Measurements from ENCODE around the gene SH3RF3.

SH3RF3 gene

DNA sequence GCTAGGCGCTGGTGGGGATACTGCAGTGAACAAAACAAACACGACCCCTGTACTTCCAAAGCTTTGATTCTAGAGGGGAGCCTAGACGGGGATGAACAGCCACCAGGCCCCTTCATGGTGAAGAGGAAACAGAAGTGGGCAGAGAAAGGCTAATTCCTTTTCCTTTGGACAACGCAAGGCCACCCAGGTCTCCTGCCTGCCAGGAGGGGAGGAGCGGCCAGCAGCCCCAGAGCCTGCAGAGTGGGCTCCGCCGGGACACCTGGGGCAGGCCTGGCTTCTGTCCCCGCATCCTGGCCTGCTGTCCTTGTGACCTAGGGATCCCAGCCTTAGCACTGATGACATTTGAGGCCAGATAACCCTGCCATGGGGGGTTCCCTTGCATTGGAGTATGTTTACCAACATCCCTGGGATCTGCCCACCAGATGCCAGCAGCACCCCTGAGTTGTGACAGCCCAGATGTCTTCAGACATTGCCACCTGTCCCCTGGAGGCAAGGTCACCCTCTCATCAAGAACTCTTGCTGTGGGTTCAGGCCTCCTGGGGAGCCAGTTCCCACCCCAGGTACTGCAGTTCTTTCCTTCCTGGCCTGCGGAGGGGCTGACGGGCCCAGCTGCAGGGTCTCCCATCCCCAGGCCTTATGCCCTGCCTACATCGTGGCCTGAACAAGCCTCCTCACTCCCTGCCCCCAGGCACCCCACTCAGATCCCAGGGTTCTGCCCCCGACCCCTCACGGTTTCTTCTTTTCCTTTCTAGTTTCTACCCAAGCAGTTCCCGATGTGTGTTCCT lies 359.1 kb downstream of the SH3RF3 start:
- WGBS, result 92% methylated on average over 14 of the region's 14 CpGs
- peak overlapping the region in 1 of 2 experiments; percentile 37 for H3K14ac ChIP-seq (ENCODE audit: low read length in 2 of 2)
- H3K27ac ChIP-seq (ENCODE audit: low read length, poor library complexity, severe bottlenecking), result peak overlapping the region; percentile 97
- peak overlapping the region; percentile 71 for H4K91ac ChIP-seq (ENCODE audit: low read length)
- peak overlapping the region; percentile 93 for H2BK5ac ChIP-seq (ENCODE audit: low read depth, low read length, poor library complexity, severe bottlenecking)
- H2BK120ac ChIP-seq (ENCODE audit: low read depth, low read length), result peak overlapping the region; percentile 65
- peak overlapping the region; percentile 23 to 63 for H3K18ac ChIP-seq (ENCODE audit: low read depth in 1 of 2, low read length in 2 of 2)
- H3K4me2 ChIP-seq (ENCODE audit: low read length, poor library complexity, severe bottlenecking), result no peak overlapping the region
- peak overlapping the region; percentile 41 to 47 for H3K4ac ChIP-seq (ENCODE audit: low read depth in 1 of 2, low read length in 2 of 2)
- no peak overlapping the region for H2AFZ ChIP-seq (ENCODE audit: low read depth, low read length)
- peaks cover 7 to 12% of the 10 kb centered on the region in 2 experiments for H3K36me3 ChIP-seq (ENCODE audit: control insufficient read depth in 1 of 2, insufficient read depth in 2 of 2, low read depth in 1 of 2, low read length in 2 of 2)
- no peaks in the 10 kb centered on the region for H3K79me1 ChIP-seq (replicated peaks; ENCODE audit: low read length, poor library complexity, severe bottlenecking)
- peak overlapping the region; percentile 83 for H2AK5ac ChIP-seq (ENCODE audit: low read length, severe bottlenecking)
- H3K4me3 ChIP-seq (ENCODE audit: insufficient read depth in 1 of 2, low read depth in 1 of 2, low read length in 2 of 2), result no peak overlapping the region
- H4K8ac ChIP-seq (ENCODE audit: low read length), result peak overlapping the region; percentile 29
- no peak overlapping the region for H2BK15ac ChIP-seq (ENCODE audit: low read depth, poor library complexity, severe bottlenecking)
- H3K9me3 ChIP-seq (ENCODE audit: control insufficient read depth, low read length), result no peaks in the 10 kb centered on the region
- H2BK12ac ChIP-seq (ENCODE audit: low read length in 2 of 2), result peak overlapping the region in 1 of 2 experiments; percentile 61
- H3K4me1 ChIP-seq (ENCODE audit: control insufficient read depth, insufficient read depth, low read depth, low read length), result peaks cover 35% of the 10 kb centered on the region
- no peak overlapping the region for H3K9ac ChIP-seq (ENCODE audit: low read length)
- H3K27me3 ChIP-seq (ENCODE audit: control insufficient read depth in 1 of 2, insufficient read depth in 1 of 2, low read length in 2 of 2), result no peaks in the 10 kb centered on the region
- H3K23ac ChIP-seq (ENCODE audit: low read length in 2 of 2), result no peak overlapping the region
- no peak for DNase-seq

DNA sequence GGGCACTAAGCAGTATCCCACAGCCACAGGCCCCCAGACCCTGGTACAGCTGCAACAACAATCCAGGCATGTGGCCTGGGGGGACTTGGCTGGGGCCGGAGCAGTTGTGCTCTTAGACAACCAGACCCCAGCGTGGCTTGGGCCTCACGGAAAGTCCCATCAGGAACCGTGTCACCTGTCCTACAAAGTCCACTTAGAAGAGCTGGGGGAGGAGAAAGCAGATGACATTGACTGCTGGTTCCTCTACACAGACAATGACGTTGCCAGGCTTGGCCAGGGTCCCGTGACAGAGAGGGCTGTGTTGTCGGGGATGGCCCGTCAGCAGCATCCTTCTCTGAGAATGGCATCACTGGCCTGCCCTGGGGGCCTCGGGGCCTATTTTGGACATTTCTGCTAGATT lies 360.3 kb downstream of the SH3RF3 start:
- no peak overlapping the region for H2BK12ac ChIP-seq (ENCODE audit: low read length in 2 of 2)
- H3K14ac ChIP-seq (ENCODE audit: low read length in 2 of 2), result no peak overlapping the region
- no peak for DNase-seq
- H3K9ac ChIP-seq (ENCODE audit: low read length), result no peak overlapping the region
- 98% methylated on average over 9 of the region's 9 CpGs for WGBS
- no peaks in the 10 kb centered on the region for H3K79me1 ChIP-seq (replicated peaks; ENCODE audit: low read length, poor library complexity, severe bottlenecking)
- H3K18ac ChIP-seq (ENCODE audit: low read depth in 1 of 2, low read length in 2 of 2), result no peak overlapping the region
- peaks cover 12% of the 10 kb centered on the region in 2 experiments for H3K36me3 ChIP-seq (ENCODE audit: control insufficient read depth in 1 of 2, insufficient read depth in 2 of 2, low read depth in 1 of 2, low read length in 2 of 2)
- no peak overlapping the region for H3K4me2 ChIP-seq (ENCODE audit: low read length, poor library complexity, severe bottlenecking)
- no peak overlapping the region for H3K4me3 ChIP-seq (ENCODE audit: insufficient read depth in 1 of 2, low read depth in 1 of 2, low read length in 2 of 2)
- H3K4me1 ChIP-seq (ENCODE audit: control insufficient read depth, insufficient read depth, low read depth, low read length), result peaks cover 29% of the 10 kb centered on the region
- peak overlapping the region; percentile 83 for H2AK5ac ChIP-seq (ENCODE audit: low read length, severe bottlenecking)
- H2AFZ ChIP-seq (ENCODE audit: low read depth, low read length), result no peak overlapping the region
- no peaks in the 10 kb centered on the region for H3K27me3 ChIP-seq (ENCODE audit: control insufficient read depth in 1 of 2, insufficient read depth in 1 of 2, low read length in 2 of 2)
- no peak overlapping the region for H3K23ac ChIP-seq (ENCODE audit: low read length in 2 of 2)
- no peak overlapping the region for H3K27ac ChIP-seq (ENCODE audit: low read length, poor library complexity, severe bottlenecking)
- no peak overlapping the region for H2BK5ac ChIP-seq (ENCODE audit: low read depth, low read length, poor library complexity, severe bottlenecking)
- H4K91ac ChIP-seq (ENCODE audit: low read length), result no peak overlapping the region
- no peak overlapping the region for H4K8ac ChIP-seq (ENCODE audit: low read length)
- no peak overlapping the region for H2BK15ac ChIP-seq (ENCODE audit: low read depth, poor library complexity, severe bottlenecking)
- H3K9me3 ChIP-seq (ENCODE audit: control insufficient read depth, low read length), result no peaks in the 10 kb centered on the region
- H2BK120ac ChIP-seq (ENCODE audit: low read depth, low read length), result no peak overlapping the region
- H3K4ac ChIP-seq (ENCODE audit: low read depth in 1 of 2, low read length in 2 of 2), result no peak overlapping the region

DNA sequence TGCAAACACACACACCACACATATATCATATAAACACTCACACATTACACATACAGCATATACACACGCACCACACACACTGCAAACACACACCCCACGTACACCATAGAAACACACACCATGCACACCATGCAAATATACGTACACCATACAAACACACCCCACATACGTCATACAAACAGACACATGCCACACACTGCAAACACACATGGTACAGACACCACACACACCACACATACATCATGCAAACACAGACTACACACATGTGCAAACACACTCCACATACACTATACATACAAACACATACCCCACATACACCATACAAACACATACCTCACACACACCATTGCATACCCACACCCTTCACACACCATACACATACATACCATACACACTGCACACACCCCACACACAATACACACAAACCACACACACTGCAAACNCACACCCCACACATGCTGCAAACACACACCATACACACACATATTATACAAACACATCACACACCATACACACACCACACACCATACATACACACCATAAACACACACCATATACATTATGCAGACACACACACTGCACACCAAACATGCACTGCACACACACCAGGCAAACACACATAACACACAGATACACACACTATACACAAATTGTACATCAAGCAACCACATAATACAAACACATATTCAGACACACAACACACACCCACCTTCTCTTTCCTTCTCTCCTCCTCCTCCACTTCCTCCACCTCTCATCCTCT lies 364.4 kb downstream of the SH3RF3 start:
- Histone ChIP-seq H3K4me1 (ENCODE audit: control insufficient read depth, insufficient read depth, low read depth, low read length) (peaks cover 17% of the 10 kb centered on the region), H4K91ac (ENCODE audit: low read length) (no peak overlapping the region), H3K9ac (ENCODE audit: low read length) (no peak overlapping the region), H3K4me2 (ENCODE audit: low read length, poor library complexity, severe bottlenecking) (no peak overlapping the region), H3K23ac (ENCODE audit: low read length in 2 of 2) (no peak overlapping the region), H3K4me3 (ENCODE audit: insufficient read depth in 1 of 2, low read depth in 1 of 2, low read length in 2 of 2) (no peak overlapping the region), H3K4ac (ENCODE audit: low read depth in 1 of 2, low read length in 2 of 2) (no peak overlapping the region), H4K8ac (ENCODE audit: low read length) (no peak overlapping the region), H3K9me3 (ENCODE audit: control insufficient read depth, low read length) (no peaks in the 10 kb centered on the region), H3K79me1 (replicated peaks; ENCODE audit: low read length, poor library complexity, severe bottlenecking) (no peaks in the 10 kb centered on the region), H3K36me3 (ENCODE audit: control insufficient read depth in 1 of 2, insufficient read depth in 2 of 2, low read depth in 1 of 2, low read length in 2 of 2) (peaks cover 12 to 16% of the 10 kb centered on the region in 2 experiments), H2AFZ (ENCODE audit: low read depth, low read length) (no peak overlapping the region), H3K18ac (ENCODE audit: low read depth in 1 of 2, low read length in 2 of 2) (no peak overlapping the region), H2AK5ac (ENCODE audit: low read length, severe bottlenecking) (no peak overlapping the region), H3K27me3 (ENCODE audit: control insufficient read depth in 1 of 2, insufficient read depth in 1 of 2, low read length in 2 of 2) (no peaks in the 10 kb centered on the region), H2BK12ac (ENCODE audit: low read length in 2 of 2) (no peak overlapping the region), H3K14ac (ENCODE audit: low read length in 2 of 2) (no peak overlapping the region), H3K27ac (ENCODE audit: low read length, poor library complexity, severe bottlenecking) (no peak overlapping the region), H2BK120ac (ENCODE audit: low read depth, low read length) (no peak overlapping the region), H2BK5ac (ENCODE audit: low read depth, low read length, poor library complexity, severe bottlenecking) (no peak overlapping the region), H2BK15ac (ENCODE audit: low read depth, poor library complexity, severe bottlenecking) (no peak overlapping the region)
- DNase-seq, result no peak
- WGBS, result 93% methylated on average over 4 of the region's 4 CpGs

DNA sequence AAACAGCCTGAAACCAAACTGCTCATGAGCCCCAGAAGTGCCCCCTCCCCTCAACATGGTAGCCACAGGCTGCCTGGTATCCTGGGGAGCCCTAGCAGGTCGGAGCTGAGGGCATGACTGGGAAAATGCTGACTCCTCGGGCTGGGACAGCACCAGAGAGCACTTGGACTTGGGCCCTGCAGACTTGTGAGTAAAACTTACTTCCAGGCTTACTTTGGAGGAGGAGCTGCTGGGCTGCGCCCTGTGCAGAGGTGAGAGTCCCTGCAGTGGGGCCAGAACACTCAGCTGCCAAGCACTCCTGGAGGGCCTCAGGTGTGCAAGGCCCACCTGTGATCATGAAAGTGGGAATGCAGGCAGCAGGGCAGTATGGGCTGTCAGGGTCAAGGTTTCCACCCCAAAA lies 365.3 kb downstream of the SH3RF3 start:
- no peaks in the 10 kb centered on the region for H3K79me1 ChIP-seq (replicated peaks; ENCODE audit: low read length, poor library complexity, severe bottlenecking)

More for the DNA sequence above, 365.3 kb downstream of the SH3RF3 start:
- no peak overlapping the region for H2BK15ac ChIP-seq (ENCODE audit: low read depth, poor library complexity, severe bottlenecking)
- peaks cover 12 to 16% of the 10 kb centered on the region in 2 experiments for H3K36me3 ChIP-seq (ENCODE audit: control insufficient read depth in 1 of 2, insufficient read depth in 2 of 2, low read depth in 1 of 2, low read length in 2 of 2)
- no peak overlapping the region for H4K8ac ChIP-seq (ENCODE audit: low read length)
- H4K91ac ChIP-seq (ENCODE audit: low read length), result no peak overlapping the region
- no peak overlapping the region for H2BK120ac ChIP-seq (ENCODE audit: low read depth, low read length)
- no peak overlapping the region for H2BK5ac ChIP-seq (ENCODE audit: low read depth, low read length, poor library complexity, severe bottlenecking)
- no peak overlapping the region for H2BK12ac ChIP-seq (ENCODE audit: low read length in 2 of 2)
- H3K23ac ChIP-seq (ENCODE audit: low read length in 2 of 2), result no peak overlapping the region
- no peak overlapping the region for H3K27ac ChIP-seq (ENCODE audit: low read length, poor library complexity, severe bottlenecking)
- no peak overlapping the region for H3K9ac ChIP-seq (ENCODE audit: low read length)
- peaks cover 0 to 2% of the 10 kb centered on the region in 2 experiments for H3K27me3 ChIP-seq (ENCODE audit: control insufficient read depth in 1 of 2, insufficient read depth in 1 of 2, low read length in 2 of 2)
- 85% methylated on average over 3 of the region's 3 CpGs for WGBS
- peak overlapping the region; percentile 17 for H2AK5ac ChIP-seq (ENCODE audit: low read length, severe bottlenecking)
- peaks cover 13% of the 10 kb centered on the region for H3K4me1 ChIP-seq (ENCODE audit: control insufficient read depth, insufficient read depth, low read depth, low read length)
- H2AFZ ChIP-seq (ENCODE audit: low read depth, low read length), result no peak overlapping the region
- H3K4ac ChIP-seq (ENCODE audit: low read depth in 1 of 2, low read length in 2 of 2), result no peak overlapping the region
- no peaks in the 10 kb centered on the region for H3K9me3 ChIP-seq (ENCODE audit: control insufficient read depth, low read length)
- no peak overlapping the region for H3K14ac ChIP-seq (ENCODE audit: low read length in 2 of 2)
- no peak for DNase-seq
- H3K4me3 ChIP-seq (ENCODE audit: insufficient read depth in 1 of 2, low read depth in 1 of 2, low read length in 2 of 2), result no peak overlapping the region
- no peak overlapping the region for H3K4me2 ChIP-seq (ENCODE audit: low read length, poor library complexity, severe bottlenecking)
- H3K18ac ChIP-seq (ENCODE audit: low read depth in 1 of 2, low read length in 2 of 2), result no peak overlapping the region

Data from mesenchymal stem cell (in vitro differentiated cells and primary cell).